GM18873 (cell line): ENCODE data around the gene ZSCAN29.
"Not testable (repeated sequence)": the region's sequence is repeated elsewhere in the genome, so short reads cannot be mapped to it uniquely, and the experiment has no call there.

ENCODE experiments used
- ATAC-seq: cut with Tn5 transposase; IDR thresholded peaks from one replicate; pipeline ENCODE4 v1.9.1; 2021; ENCODE audit warnings: mild to moderate bottlenecking, moderate library complexity, moderate number of reproducible peaks; ENCODE audit not compliant: unreplicated experiment, low FRiP score

Gene ZSCAN29

DNA sequence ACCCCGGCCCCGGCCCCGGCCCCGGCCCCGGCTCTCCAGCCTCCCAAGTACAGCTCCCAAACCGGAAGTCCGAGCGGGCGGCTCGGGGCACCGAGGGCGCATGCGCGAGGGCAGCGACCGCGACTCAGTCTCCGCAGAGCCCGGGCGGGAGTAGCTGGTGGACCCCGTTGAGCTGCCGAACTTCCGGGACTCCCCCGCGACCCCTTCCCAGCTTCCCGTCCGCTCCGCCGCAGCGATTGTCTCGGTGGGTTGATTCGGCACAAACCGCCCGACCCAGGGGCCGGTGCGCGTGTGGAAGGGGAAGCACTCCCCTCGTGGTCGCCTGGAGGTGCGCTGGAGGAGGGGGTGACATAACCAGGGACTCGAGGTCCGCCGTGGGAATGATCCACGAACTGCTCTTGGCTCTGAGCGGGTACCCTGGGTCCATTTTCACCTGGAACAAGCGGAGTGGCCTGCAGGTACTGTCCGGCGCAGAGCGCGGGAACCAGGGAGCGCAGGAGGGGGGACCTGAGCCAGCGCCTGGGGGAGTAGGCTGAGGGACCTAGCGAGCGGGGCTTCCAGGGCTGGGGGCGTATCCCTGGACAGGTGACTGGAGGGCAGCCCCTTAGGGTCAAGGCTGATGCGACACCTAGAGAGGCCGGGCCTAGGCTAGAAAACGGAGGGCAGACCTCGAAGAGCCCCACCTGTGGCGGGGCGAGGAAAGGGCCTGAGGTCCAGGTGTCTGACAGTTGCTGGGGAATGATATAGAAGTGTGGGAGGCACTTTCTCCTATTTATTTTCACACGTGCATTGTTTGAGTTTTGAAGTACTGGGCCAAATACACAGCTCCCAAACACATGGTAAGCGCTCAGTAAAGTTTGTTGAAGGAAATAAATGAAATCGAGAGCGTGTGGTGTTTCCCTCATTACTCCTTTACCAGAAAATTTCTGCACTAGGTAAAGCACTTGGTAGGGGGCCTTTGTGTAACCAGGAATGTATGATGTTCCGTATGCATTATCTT, at the start of gene ZSCAN29, which contains the start of gene TUBGCP4:
Gene ZSCAN29 (minus strand): TSS at position 69 of the 1,000 bp plus-strand sequence. CDS start 1,130 bp downstream, outside the sequence.
Gene TUBGCP4 (plus strand): TSS at position 127 of the 1,000 bp plus-strand sequence. CDS start 254 bp downstream, at position 381.
- peak; percentile 51 for ATAC-seq

DNA sequence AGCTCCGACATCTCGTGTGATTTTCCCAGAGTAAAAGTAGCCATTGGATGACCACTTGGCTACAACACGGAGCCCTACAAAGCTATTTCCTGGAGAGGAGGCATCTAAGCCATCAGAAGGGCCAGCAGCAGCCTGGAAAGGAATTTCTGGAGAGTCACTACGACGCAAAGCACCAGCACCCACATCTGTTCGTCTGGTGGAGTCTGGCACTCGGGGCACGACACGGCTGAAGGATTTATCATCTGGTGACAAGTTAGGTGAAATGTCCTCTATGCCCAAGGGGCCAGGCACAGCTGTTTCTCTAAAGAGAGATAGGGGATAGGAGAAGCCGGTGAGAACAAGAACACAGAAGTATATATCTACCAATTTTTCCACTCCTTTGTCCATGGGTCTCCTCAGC, 49.6 kb upstream of the ZSCAN29 start:
- no peak for ATAC-seq

DNA sequence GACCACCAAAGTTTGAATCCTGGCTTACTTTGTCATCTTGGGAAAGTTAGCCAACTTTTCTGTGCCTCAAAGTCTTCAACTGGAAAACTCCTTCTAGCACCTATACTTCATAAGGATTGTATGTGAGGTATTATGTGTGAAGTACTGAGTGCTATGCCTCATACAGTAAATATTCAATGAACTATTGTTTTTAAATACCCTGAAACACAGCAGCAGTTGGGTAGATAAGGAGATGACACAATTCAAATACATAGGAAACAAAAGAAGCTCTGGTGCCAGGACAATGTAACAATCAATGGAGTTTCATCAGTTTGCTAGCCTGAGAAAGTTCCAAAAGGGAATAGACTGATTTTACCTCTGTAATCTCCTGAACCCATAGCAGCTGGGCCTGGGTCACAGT, 43.4 kb upstream of the ZSCAN29 start:
- ATAC-seq: no peak

DNA sequence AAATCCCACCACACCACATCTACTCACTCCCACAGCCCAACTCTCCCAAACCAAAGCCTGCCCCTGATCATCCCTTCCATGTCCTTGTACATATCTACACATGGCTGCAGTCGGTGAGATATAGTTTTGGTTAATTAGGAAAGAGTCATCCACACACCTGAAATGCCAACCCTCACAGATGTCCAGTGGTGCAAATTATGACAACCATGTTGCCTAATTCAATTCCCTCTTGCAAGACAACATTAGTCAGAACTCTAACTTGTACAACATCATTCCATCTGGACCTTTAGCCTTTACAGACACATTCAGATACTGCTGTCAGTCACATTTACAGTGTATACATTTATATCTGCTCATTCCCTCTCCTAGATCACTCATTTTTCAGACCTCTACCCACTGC, 41.3 kb upstream of the ZSCAN29 start:
- ATAC-seq: no peak

DNA sequence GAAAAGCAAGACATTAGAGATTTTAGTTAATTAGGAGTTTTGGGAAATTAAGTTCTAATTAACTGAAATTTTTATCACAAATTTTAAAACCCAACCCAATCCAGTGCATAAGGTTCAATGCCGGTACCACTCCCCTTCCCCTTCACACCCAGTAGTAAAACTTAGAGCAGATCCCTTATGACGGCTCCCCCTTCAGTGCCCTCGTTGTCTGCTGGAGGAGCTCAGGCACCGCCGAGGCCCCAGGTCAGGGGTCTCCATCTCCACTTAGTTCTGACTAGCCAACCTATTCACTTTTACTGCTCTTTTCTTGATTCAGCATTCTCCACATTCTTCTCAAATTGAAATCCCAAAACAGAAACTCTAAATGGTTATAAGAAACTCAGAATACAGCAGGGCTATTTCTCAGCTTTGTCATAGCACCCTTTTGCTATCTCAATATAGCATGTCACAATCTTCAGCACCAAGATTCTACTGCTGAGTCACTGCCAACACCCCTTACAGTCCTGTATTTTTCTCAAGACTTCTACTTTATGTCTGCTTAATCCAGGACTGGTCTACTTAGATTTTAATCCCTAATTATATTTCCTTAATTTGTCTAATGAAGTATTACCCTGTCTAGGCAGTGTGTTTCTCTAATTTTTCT, 39.9 kb upstream of the ZSCAN29 start:
- ATAC-seq: no peak

DNA sequence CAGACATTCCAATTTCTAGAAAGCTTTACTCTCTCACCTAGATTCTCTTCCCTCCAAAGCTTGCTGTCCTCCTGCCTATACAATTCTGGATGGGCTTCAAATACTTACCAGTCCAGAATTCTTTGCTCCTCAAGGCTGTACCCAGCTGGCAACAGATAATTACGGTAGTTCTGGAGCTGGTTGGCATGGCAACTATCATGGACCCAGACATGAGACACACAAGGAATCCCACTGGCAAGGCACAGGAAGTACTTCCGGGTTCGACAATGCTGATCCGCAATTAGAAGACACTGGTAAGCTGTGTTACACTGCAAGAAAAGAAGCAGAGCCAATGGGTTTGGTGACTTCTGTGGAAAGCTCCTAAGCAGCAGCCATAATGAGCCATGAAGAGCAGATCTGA, 37.9 kb upstream of the ZSCAN29 start:
- ATAC-seq: no peak

DNA sequence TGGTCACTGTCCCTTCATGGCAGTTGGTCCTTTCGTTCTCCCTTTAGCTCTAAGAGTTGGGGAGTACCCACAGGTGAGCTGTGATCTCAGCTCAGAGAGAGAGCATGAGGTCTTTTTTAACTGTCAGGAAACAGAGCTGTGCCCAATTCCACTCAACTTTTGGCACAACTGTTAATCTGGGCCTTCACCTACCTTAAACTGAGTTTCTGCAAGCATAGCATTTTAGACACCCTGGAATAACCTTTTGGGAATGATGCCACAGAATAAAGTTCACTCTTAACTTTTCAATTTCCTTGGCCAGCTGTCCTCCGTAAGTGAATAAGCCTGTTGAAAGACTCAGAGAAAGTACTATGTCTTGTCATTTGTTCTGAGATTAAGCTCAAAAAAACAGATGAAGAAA, 36.0 kb upstream of the ZSCAN29 start:
- no peak for ATAC-seq

DNA sequence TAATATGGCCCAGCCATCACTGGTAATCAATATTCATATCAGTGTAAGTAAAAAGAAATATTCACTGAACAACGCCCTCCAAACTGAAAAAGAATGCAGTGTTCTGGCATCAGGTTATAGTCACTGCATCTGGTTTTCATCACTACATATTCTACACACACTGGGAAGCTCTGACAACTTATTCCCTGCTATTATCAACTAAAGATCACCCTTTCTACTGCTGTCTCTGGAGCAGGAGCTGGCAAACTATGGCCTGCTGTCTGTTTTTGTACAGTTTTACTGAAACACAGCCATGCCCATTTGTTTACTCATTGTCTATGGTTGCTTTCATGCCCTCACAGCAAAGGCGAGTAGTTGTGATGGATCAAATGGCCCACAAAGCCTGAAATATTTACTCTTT, 35.3 kb upstream of the ZSCAN29 start:
- no peak for ATAC-seq

DNA sequence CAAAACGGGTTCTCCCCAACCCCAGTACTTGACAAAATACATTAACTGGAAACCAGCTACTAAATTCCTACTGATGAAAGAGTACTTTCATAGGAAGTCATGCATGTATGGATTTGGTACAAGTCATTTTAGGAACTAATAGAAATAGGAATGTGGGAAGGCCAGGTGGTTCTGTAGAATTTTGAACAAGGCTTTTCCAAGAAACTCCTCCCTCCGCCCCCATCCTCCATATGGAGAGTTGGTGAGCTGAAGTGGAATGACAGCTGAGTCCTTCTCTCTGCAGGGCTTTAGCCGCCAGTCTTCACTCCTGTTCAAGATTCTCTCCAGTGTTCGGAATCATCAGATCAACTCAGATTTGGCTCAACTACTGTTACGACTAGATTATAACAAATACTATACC, 33.3 kb upstream of the ZSCAN29 start:
- no peak for ATAC-seq

DNA sequence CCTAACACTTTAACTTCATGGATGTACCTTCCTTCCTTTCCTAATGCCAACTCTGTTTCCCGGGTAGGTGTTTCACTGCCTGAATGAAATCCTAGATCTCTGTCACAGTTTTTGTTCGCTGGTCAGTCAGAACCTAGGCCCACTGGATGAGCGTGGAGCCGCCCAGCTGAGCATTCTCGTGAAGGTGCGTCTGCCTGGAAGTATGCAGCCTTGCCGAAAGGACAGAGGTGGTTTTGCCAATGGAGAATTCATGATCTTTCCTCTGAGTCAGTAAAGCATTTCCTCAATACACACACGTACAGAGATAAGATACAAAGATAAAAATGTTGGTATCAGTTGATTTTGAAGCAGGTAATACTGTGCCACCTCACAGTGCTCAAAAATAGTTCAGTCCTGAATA, 32.8 kb upstream of the ZSCAN29 start:
- ATAC-seq: no peak

DNA sequence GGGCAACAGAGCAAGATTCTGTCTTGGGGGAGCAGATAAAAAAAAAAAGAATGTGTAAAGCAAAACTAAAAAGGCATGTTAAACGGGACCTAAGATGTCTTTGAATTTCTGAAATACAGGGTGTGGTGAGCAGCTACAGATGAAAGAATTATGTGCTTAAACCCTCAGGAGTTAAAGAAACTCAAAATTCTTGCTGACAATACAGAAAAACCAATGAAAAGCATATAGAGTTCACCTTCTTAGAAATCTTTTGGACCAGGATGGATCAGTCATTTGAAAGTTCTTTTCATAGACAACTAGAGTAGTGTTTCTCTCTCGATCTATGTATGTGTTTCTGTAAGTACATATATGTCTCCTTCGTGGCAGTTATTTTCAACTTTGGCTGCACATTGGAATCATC, 31.4 kb upstream of the ZSCAN29 start:
- no peak for ATAC-seq

DNA sequence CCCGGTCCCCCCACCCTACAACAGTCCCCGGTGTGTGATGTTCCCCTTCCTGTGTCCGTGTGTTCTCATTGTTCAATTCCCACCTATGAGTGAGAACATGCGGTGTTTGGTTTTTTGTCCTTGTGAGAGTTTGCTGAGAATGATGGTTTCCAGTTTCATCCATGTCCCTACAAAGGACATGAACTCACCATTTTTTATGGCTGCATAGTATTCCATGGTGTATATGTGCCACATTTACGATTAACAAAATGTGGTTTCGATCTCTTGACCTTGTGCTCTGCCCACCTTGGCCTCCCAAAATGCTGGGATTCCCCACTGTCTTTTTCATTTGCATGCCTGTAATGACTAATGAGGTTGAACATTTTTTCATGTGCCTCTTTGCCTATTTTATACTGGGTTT, 22.7 kb upstream of the ZSCAN29 start:
- ATAC-seq: not testable (repeated sequence)

DNA sequence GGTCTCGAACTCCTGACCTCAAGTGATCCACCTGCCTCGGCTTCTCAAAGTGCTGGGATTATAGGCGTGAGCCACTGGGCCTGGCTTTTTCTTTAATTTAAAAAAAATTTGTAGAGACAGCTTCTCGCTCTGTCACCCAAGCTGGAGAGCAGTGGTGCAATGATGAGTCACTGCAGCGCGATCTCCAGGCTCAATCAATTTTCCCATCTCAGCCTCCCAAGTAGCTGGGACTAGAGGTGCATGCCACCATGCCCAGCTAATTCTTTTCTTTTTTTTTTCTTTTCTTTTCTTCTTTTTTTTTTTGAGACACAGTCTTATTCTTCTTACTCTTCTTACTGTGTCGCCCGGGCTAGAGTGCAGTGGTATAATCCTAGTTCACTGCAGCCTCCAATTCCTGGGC, 19.9 kb upstream of the ZSCAN29 start:
- no peak for ATAC-seq

DNA sequence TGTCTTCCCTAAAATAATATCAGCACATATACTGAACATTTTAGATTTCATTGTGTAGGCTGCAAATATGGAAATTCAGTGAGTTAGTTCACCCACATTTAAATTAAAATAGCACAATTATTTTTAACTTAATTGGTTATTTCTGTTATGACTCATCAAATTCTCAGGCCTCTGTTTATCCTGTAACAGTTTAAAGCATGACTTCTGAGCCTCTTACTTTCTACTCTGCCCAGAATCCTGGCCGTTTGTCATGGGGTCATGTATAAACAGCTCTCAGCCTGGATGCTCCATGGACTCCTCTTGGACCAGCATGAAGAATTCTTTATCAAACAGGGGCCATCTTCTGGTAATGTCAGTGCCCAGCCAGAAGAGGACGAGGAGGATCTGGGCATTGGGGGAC, 12.2 kb upstream of the ZSCAN29 start:
- no peak for ATAC-seq

DNA sequence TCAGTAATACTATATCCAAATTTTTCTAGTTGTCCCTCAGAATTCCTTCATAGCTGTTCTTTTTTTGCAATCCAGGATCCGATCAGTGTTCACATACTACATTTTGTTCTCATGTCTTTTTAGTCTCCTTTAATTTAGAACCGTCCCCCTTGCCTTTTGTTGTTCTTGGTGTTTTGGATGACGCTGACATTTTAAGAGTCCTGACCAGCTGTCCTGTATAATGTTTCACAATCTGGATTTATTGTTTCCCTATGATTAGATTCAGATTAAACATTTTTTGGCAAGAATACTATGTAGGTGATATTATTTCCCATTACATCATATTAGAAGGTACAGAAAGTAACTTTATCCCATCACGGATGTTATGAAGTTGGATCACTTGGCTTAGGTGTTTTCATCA, 11.5 kb upstream of the ZSCAN29 start:
- no peak for ATAC-seq

DNA sequence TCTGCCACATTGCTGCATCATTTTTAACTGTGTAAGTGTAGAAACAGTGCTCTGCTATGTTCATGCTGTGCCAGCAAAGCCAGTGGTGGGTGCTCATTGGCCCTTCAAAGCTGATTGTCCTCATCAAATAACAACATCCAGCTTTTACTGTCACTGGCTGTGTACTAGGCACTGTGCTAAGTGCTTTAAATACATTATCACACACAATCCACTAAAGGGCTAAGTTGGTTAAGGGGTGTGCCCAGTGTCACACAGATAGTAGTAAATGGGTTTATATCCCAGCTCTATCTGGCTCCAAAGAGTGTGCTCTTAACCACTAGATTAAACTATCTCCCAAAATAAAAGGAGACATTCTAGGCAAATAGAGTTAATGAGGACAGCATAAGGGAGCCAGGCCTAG, 7.8 kb upstream of the ZSCAN29 start:
- no peak for ATAC-seq

DNA sequence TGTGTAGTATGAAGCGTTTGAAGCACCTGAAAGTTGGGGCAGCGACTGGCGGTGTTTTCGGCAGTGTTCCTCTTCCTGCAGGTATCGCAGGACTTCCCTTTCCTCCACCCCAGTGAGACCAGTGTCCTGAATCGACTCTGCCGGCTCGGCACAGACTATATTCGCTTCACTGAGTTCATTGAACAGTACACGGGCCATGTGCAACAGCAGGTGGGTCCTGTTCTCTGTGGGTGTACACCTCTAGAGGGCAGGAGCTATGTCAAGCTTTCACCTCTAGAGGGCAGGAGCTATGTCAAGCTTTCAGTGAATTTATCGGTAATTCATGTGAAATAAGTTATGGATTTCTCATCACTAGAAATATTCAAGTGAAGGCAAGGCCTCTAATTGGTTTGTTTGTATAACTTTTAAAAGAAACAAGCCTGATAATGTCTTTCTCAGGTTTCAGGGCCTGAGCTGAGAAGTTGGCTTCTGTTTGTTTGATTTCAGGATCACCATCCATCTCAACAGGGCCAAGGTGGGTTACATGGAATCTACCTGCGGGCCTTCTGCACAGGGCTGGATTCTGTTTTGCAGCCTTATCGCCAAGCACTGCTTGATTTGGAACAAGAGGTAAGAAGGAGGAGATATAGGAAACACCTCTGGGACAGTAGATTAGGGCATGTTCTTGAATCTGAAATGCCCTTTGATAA, 5.3 kb upstream of the ZSCAN29 start:
- no peak for ATAC-seq

DNA sequence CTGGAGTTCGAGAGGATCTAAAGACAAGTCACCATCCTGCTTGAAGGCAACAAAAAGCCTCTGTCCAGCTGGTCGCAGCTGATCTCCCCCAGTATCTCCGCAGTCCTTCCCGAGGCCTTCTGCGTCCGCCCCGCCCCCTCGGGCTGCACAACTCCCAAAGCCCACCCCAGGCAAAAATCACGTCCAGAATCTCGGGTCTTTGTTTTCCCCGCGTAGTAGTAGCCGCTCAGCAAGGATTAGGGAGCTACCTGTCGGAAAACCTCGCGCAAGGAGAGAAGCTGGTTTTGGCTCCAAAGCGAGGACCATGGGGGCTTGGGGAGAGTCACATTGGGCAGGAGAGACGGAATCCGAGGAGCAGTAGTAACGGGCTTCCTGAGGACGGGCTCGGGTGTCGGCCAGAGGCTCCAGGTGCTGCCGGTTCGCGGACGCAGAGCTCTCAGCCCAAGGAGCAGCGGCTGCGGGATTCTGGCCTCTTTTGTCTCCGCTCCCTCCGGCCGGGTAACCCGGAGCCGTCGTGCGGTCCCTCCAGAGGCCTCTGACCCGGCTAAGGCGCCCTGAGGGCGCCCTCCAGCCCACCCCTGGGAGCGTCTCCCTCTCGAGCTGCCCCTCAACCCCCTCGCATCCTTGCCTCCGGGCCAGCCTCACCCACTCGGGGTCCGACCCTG, 401 bp downstream of the ZSCAN29 start:
- peak; percentile 11 for ATAC-seq

DNA sequence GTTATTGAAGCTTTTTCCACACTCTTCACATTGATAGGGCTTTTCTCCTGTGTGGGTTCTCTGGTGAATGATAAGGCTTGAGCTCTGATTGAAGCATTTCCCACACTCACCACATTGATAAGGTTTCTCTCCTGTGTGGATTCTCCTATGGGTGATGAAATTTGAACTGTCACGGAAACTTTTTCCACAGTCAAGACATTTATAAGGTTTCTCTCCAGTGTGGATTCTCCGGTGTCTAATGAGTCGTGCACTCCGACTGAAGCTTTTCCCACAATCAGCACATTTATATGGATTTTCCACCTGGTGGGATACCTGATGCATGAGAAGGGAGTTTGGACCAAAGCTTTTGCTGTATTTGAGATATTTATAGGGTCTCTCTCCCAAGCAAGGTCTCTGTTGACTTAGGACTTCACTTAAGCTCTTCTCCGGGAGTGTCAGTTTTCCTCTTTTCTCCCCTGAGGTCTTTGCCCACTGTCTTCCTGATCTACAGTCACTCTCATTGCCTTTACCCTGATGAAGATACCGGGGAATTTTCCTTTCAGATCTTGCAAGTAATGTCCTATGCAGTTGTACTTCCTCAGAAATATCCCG, 9.4 kb downstream of the ZSCAN29 start:
- ATAC-seq: no peak

DNA sequence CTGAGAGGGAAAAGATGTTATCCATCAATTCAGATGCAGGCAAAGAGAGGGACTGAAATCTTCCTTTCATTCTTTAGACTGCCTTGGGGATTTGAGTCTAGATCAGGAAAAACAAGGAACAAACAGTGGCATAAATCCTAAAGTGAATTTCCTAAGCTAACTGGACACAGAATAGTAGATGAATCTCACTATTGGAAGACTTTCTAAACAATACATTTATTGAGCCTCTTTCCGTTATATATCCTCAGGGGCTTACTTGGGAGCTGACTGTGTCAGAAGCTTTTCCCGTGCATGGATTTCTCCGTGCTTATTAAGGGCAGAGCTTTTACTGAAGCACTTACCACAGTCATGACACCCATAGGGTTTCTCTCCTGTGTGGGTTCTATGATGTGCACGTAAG, 10.0 kb downstream of the ZSCAN29 start:
- ATAC-seq: no peak
